NT2/D1 (cell line): ENCODE data around the gene TXNDC12.

Experiments
- YY1 ChIP-seq: IDR thresholded peaks from 2 replicates; pipeline ENCODE4 v1.6.1; 2011; ENCODE audit not compliant: insufficient read length, insufficient read depth
- ZNF274 ChIP-seq: IDR thresholded peaks from 2 replicates; pipeline ENCODE4 v1.6.1; 2011; ENCODE audit warnings: mild to moderate bottlenecking, low read depth, low read length

- no peak for TF ChIP-seq ZNF274
- TF ChIP-seq YY1: no peak
Measured at GRCh38 chr1:52034050-52034384, 21.0 kb downstream of the TXNDC12 start.
